22Rv1 (cell line): ENCODE results near the gene CDH18.
"Not testable (repeated sequence)": the region's sequence is repeated elsewhere in the genome, so short reads cannot be mapped to it uniquely, and the experiment has no call there.

Experiments used
- H3K27ac ChIP-seq: fragments of 450-650 bp; 2 replicates; pipeline ENCODE4 v1.5.1; 2017
- CTCF ChIP-seq: fragments of 450-650 bp; IDR thresholded peaks from 2 replicates; pipeline ENCODE4 v1.5.1; 2017; ENCODE audit warnings: mild to moderate bottlenecking
- ZFX ChIP-seq: fragments of 450-650 bp; IDR thresholded peaks from 2 replicates; pipeline ENCODE4 v1.6.1; 2017; ENCODE audit warnings: antibody characterized with exemption, borderline replicate concordance

The CDH18 gene

DNA sequence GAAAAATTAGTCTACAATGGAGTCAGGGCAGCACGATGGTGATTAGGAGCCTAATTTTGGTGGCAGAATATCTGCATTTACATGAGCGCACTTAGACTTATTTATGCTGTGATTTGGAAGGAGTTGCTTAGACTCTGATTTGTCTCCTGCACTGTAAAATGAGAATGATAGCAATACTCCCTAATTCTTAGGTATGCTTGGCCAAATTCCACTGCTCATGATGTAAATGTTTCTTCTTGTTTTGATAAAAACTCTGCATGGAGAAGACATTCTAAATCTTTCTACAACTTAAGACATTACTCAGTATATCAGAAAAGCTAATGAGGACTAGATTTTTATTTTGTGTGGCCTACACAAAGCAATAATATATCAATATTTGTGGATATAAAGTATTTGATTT lies 205.4 kb downstream of the CDH18 start:
- TF ChIP-seq CTCF (no peak), ZFX (no peak)
- H3K27ac ChIP-seq: no peak overlapping the region

DNA sequence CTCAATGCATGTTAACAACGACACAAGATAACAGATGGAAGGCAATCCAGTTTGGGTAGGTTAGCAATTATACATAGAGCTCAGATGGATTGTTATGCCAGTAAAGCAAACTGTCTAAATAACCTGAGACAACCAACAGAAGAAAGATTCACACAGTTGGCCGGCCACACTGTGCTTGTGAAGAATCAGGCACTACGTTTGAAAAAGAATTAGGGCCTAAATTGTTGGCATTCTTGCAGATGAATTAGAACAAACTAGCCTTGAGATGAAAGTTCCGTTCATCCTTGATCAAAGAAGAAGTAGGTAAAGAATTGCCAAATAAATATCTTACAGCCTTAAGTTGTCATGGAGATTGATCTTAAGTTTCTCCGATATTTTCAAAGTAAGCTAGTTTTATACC lies 210.6 kb downstream of the CDH18 start:
- no peak overlapping the region for H3K27ac ChIP-seq
- TF ChIP-seq ZFX (no peak), CTCF (no peak)

GRCh38 chr5:19776886-19777285 lies 211.1 kb downstream of the CDH18 start:
- not testable (repeated sequence) for H3K27ac ChIP-seq

DNA sequence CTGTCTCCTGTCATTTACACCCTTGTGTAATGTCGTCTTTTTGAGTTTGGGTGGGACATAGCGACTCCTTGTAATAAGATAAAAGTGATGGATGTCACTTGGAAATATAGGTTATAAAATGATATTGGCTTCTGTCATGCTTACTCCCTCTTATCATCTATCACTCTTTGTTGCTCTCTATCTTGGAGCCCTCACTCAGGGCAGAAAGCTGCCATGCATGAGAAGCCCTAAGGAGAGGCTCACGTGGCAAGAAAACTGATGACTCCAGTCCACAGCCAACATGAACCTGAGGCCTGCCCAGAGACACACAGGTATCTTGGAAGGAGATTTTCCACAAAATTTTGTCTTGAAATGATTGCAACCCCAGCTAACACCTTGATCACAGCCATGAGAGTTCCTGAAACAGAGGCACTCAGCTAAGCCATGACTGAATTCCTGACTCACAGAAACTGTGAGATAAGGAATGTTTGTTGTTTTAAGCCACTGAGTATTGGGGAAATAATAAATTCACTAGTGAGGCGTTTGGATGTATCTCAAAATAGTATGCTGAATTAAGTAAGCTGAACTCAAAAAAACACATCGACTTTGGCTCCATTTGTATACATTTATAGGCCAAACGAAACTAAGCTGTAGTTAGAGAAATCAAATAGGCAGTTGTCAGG lies 216.7 kb downstream of the CDH18 start:
- no peak for TF ChIP-seq CTCF
- TF ChIP-seq ZFX: no peak
- H3K27ac ChIP-seq: no peak overlapping the region

DNA sequence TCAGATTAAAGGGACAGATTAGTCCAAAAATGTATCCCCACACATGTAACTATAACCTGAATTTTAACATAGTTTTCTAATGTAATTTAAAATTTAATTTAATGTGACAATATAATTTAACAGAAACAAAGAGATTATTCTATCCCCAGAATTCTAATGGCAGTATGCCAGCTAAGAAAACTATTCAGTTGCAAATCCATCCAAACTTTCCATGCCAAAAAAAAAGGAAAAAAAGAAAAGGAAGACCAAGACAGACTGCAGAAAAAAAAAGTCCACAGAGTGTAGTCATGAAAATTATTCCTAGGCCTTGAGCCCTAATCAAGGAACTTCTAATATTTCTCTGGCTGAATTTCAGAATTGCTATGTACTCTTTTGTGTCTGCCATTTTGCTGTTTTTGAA lies 217.6 kb downstream of the CDH18 start:
- H3K27ac ChIP-seq: no peak overlapping the region
- TF ChIP-seq CTCF: no peak
- no peak for TF ChIP-seq ZFX

DNA sequence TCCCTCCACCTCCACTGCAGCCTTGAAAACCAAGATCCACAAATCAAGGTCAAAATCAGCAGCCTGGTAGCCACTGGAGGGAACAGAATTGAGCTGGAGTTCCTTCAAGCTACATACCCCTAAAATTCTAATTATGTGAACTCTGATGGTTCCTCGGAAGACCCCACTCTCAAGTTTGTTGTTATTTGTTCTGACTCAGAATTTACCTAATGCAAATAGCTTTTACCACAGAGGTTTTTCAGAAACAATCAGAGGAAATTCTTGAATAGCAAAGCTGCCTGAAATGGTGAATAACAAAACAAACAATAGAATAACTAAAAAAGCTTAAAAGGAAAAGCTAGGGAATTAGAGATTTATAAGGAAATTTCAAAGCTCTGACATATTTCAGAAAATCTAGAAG lies 220.0 kb downstream of the CDH18 start:
- TF ChIP-seq ZFX (no peak), CTCF (no peak)
- no peak overlapping the region for H3K27ac ChIP-seq

DNA sequence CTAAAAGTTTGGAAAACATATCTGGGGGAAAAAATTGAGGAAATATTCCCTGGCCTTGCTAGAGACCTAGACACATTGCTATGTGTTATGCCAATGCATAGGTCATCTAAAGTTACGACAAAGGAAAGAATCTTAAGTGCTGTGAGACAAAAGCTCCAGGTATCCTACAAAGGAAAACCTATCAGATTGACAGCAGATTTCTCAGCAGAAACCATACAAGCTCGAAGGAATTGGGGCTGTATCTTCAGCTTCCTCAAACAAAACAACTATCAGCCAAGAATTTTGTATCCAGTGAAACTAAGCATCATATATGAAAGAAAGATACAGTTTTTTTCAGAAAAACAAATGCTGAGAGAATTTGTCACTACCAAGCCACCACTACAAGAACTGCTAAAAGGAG lies 234.4 kb downstream of the CDH18 start:
- no peak for TF ChIP-seq ZFX
- no peak for TF ChIP-seq CTCF
- H3K27ac ChIP-seq: no peak overlapping the region

DNA sequence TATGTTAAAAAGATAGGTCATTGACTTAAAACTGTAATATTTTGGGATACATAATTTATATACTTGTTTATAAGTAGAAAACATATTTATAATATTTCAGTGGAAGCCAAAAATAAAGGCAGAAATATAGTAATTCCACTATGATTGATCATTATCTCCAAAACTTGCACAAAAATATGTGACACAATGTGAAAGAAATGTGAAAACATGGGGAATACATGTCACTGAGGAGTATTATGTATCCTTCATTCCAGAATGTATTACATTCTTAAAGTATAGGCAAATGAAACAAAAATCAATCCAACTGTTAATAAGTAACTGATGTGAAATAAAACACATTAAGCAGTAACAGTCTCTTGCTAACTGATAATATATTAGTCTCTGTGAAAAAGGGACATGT lies 236.7 kb downstream of the CDH18 start:
- TF ChIP-seq CTCF (no peak), ZFX (no peak)
- H3K27ac ChIP-seq: no peak overlapping the region
